Fibroblast of peridontal ligament (primary cell): Measurements from ENCODE around the gene EFR3B.

Experiments used
- DNase-seq: peaks from one replicate; pipeline ENCODE4 v3.0.0-alpha.2; 2010; ENCODE audit errors: extremely low read depth

Gene EFR3B

GRCh38 chr2:25034081-25034480, 7.8 kb upstream of the EFR3B start:
- no peak for DNase-seq

- DNase-seq: no peak
Observed at GRCh38 chr2:25035537-25036220, 6.2 kb upstream of the EFR3B start.

GRCh38 chr2:25036221-25036559, 5.7 kb upstream of the EFR3B start:
- DNase-seq: no peak

- DNase-seq: no peak
Observed at GRCh38 chr2:25039126-25039525, 2.8 kb upstream of the EFR3B start.

- peak; percentile 21 for DNase-seq
Observed at GRCh38 chr2:25041307-25041927, 459 bp upstream of the EFR3B start.

- peak; percentile 4 for DNase-seq
Observed at GRCh38 chr2:25042321-25043240, 705 bp downstream of the EFR3B start.

- peak; percentile 58 for DNase-seq
Observed at GRCh38 chr2:25043241-25043867, 1.5 kb downstream of the EFR3B start.

- DNase-seq: no peak
Observed at GRCh38 chr2:25044011-25044410, 2.1 kb downstream of the EFR3B start.

GRCh38 chr2:25044990-25045389, 3.1 kb downstream of the EFR3B start:
- DNase-seq: no peak

- no peak for DNase-seq
Observed at GRCh38 chr2:25049422-25049821, 7.5 kb downstream of the EFR3B start.

GRCh38 chr2:25050128-25050527, 8.3 kb downstream of the EFR3B start:
- DNase-seq: no peak

- no peak for DNase-seq
Observed at GRCh38 chr2:25053041-25053440, 11.2 kb downstream of the EFR3B start.

- DNase-seq: no peak
Observed at GRCh38 chr2:25054720-25055119, 12.8 kb downstream of the EFR3B start.

- no peak for DNase-seq
Observed at GRCh38 chr2:25055376-25055920, 13.6 kb downstream of the EFR3B start.

GRCh38 chr2:25056098-25056821, 14.4 kb downstream of the EFR3B start:
- no peak for DNase-seq

GRCh38 chr2:25062511-25062917, 20.6 kb downstream of the EFR3B start:
- DNase-seq: no peak

- peak; percentile 13 for DNase-seq
Observed at GRCh38 chr2:25063876-25064660, 22.2 kb downstream of the EFR3B start.

- no peak for DNase-seq
Observed at GRCh38 chr2:25065768-25066167, 23.9 kb downstream of the EFR3B start.

- no peak for DNase-seq
Observed at GRCh38 chr2:25066455-25066854, 24.6 kb downstream of the EFR3B start.

- DNase-seq: no peak
Observed at GRCh38 chr2:25068217-25068616, 26.3 kb downstream of the EFR3B start.
